ENCODE measurements around the gene ARID3C.

- TF ChIP-seq CTCF (IDR thresholded peaks at IDR 0.05) = no peak
- no peak for TF ChIP-seq POLR2A (IDR thresholded peaks at IDR 0.05)
Observed at GRCh38 chr9:34601937-34602573, 26.8 kb downstream of the ARID3C start.
